ENCODE data around the gene MAD1L1.
"Not testable (repeated sequence)": the region's sequence is repeated elsewhere in the genome, so short reads cannot be mapped to it uniquely, and the experiment has no call there.

Gene MAD1L1

DNA sequence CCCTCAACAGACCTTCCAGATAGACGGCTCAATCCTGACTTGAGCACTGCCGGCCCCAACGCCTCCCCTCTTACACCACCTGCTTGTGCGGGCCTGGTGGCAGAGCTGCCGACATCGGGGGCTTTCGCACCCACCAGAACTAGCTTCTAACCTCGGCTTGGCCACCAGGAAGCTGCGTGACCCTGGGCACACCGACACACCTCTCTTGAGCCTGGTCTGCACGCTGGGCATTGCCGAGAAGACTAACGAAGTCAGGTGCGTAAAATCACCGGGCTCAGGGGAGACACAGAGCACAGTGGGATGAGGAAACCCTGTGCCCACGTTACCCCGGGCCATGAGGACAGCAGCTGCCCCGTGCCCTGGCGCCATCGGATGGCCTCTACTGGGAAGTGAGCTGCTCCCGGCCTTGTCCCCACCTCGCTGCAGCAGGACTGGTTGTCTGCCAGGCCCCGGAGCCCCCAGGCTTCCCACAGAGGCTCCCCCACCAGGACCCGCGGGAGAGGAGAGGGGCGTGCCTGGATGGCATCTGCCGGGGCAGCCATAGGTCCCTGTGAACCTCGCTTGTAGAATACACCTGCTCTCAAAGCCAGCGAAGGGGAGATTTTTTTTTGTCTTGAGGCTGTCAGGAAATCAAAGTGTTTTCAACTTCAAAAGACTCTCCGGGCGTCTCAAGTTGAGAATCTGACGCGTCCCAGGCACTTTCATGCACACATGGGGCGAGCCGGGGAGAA, 408.4 kb downstream of the MAD1L1 start:
- H2AK5ac ChIP-seq (ENCODE audit: low read length, severe bottlenecking); H2BK120ac ChIP-seq (ENCODE audit: low read depth, low read length); H3K4me3 ChIP-seq (ENCODE audit: insufficient read depth in 1 of 2, low read depth in 1 of 2, low read length in 2 of 2); H3K27me3 ChIP-seq (ENCODE audit: control insufficient read depth in 1 of 2, insufficient read depth in 1 of 2, low read length in 2 of 2); H2BK15ac ChIP-seq (ENCODE audit: low read depth, poor library complexity, severe bottlenecking); H3K27ac ChIP-seq (ENCODE audit: low read length, poor library complexity, severe bottlenecking); H3K4ac ChIP-seq (ENCODE audit: low read depth in 1 of 2, low read length in 2 of 2); H3K9ac ChIP-seq (ENCODE audit: low read length); H3K79me1 ChIP-seq (replicated peaks; ENCODE audit: low read length, poor library complexity, severe bottlenecking); H2BK12ac ChIP-seq (ENCODE audit: low read length in 2 of 2); H4K8ac ChIP-seq (ENCODE audit: low read length); H3K14ac ChIP-seq (ENCODE audit: low read length in 2 of 2); H3K36me3 ChIP-seq (ENCODE audit: control insufficient read depth in 1 of 2, insufficient read depth in 2 of 2, low read depth in 1 of 2, low read length in 2 of 2); H3K23ac ChIP-seq (ENCODE audit: low read length in 2 of 2); H3K4me2 ChIP-seq (ENCODE audit: low read length, poor library complexity, severe bottlenecking); H2AFZ ChIP-seq (ENCODE audit: low read depth, low read length); H3K9me3 ChIP-seq (ENCODE audit: control insufficient read depth, low read length); DNase-seq; H2BK5ac ChIP-seq (ENCODE audit: low read depth, low read length, poor library complexity, severe bottlenecking); H3K4me1 ChIP-seq (ENCODE audit: control insufficient read depth, insufficient read depth, low read depth, low read length); H3K18ac ChIP-seq (ENCODE audit: low read depth in 1 of 2, low read length in 2 of 2): not testable (repeated sequence)
- WGBS: 95% methylated on average over 35 of the region's 35 CpGs
- H4K91ac ChIP-seq (ENCODE audit: low read length): peak overlapping the region; percentile 3

DNA sequence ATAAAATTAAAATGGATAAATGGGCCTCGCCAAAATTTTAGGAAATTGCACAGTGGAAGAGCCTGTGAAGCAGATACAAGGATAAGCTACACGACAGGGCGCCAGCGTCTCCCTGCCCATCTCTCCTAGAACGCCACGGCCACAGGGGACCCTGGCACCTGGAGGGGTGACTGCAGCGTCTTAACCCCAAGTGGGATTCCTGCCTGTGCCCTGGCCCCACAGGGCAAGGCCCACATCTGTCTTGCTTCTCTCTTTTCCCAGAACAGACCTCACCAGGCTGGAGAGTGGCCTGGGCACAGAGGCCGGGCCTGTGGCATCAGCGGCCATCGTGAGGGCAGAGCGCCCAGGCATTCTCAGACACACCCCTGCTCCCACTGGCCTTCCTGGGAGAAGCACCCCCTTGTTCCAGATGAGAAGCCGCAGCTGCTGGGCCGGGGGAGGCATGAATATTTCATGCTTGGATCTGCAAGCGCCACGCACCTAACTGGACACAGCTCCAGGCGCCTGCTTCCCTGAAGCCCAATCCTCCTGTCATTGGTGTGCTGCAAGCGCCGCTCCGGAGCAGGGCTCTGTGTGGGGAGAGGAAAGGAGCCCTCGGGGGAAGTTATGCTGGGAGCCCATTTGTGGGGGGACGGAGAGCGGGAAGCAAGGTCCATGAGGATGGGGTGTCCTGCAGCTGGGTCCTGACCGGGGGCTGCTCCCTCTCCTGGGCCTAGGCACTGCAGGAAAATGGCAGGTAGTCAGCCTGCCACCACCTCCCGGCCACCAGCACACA, 409.2 kb downstream of the MAD1L1 start:
- Histone ChIP-seq H3K9me3 (ENCODE audit: control insufficient read depth, low read length) (no peaks in the 10 kb centered on the region), H3K9ac (ENCODE audit: low read length) (no peak overlapping the region), H3K18ac (ENCODE audit: low read depth in 1 of 2, low read length in 2 of 2) (no peak overlapping the region), H2AK5ac (ENCODE audit: low read length, severe bottlenecking) (no peak overlapping the region), H3K4ac (ENCODE audit: low read depth in 1 of 2, low read length in 2 of 2) (no peak overlapping the region), H3K27me3 (ENCODE audit: control insufficient read depth in 1 of 2, insufficient read depth in 1 of 2, low read length in 2 of 2) (no peaks in the 10 kb centered on the region), H4K91ac (ENCODE audit: low read length) (no peak overlapping the region), H2BK12ac (ENCODE audit: low read length in 2 of 2) (no peak overlapping the region), H3K14ac (ENCODE audit: low read length in 2 of 2) (no peak overlapping the region), H3K79me1 (replicated peaks; ENCODE audit: low read length, poor library complexity, severe bottlenecking) (peaks cover 2% of the 10 kb centered on the region), H3K4me1 (ENCODE audit: control insufficient read depth, insufficient read depth, low read depth, low read length) (peaks cover 3% of the 10 kb centered on the region), H2AFZ (ENCODE audit: low read depth, low read length) (no peak overlapping the region), H2BK15ac (ENCODE audit: low read depth, poor library complexity, severe bottlenecking) (no peak overlapping the region), H2BK5ac (ENCODE audit: low read depth, low read length, poor library complexity, severe bottlenecking) (no peak overlapping the region), H3K4me3 (ENCODE audit: insufficient read depth in 1 of 2, low read depth in 1 of 2, low read length in 2 of 2) (no peak overlapping the region), H4K8ac (ENCODE audit: low read length) (no peak overlapping the region), H3K4me2 (ENCODE audit: low read length, poor library complexity, severe bottlenecking) (no peak overlapping the region), H2BK120ac (ENCODE audit: low read depth, low read length) (no peak overlapping the region), H3K27ac (ENCODE audit: low read length, poor library complexity, severe bottlenecking) (no peak overlapping the region), H3K23ac (ENCODE audit: low read length in 2 of 2) (no peak overlapping the region), H3K36me3 (ENCODE audit: control insufficient read depth in 1 of 2, insufficient read depth in 2 of 2, low read depth in 1 of 2, low read length in 2 of 2) (no peaks in the 10 kb centered on the region)
- 97% methylated on average over 24 of the region's 24 CpGs for WGBS
- no peak for DNase-seq

- WGBS: 90% methylated on average over 13 of the region's 26 CpGs
- no peak overlapping the region for H2BK12ac ChIP-seq (ENCODE audit: low read length in 2 of 2)
- no peak overlapping the region for H2BK120ac ChIP-seq (ENCODE audit: low read depth, low read length)
- H3K9ac ChIP-seq (ENCODE audit: low read length): no peak overlapping the region
- H3K27me3 ChIP-seq (ENCODE audit: control insufficient read depth in 1 of 2, insufficient read depth in 1 of 2, low read length in 2 of 2): no peaks in the 10 kb centered on the region
- no peak overlapping the region for H3K27ac ChIP-seq (ENCODE audit: low read length, poor library complexity, severe bottlenecking)
- no peak overlapping the region for H2AFZ ChIP-seq (ENCODE audit: low read depth, low read length)
- peaks cover 5% of the 10 kb centered on the region for H3K4me1 ChIP-seq (ENCODE audit: control insufficient read depth, insufficient read depth, low read depth, low read length)
- H3K36me3 ChIP-seq (ENCODE audit: control insufficient read depth in 1 of 2, insufficient read depth in 2 of 2, low read depth in 1 of 2, low read length in 2 of 2): no peaks in the 10 kb centered on the region
- no peak overlapping the region for H3K14ac ChIP-seq (ENCODE audit: low read length in 2 of 2)
- no peak overlapping the region for H4K91ac ChIP-seq (ENCODE audit: low read length)
- no peak overlapping the region for H3K23ac ChIP-seq (ENCODE audit: low read length in 2 of 2)
- DNase-seq: no peak
- no peak overlapping the region for H2BK5ac ChIP-seq (ENCODE audit: low read depth, low read length, poor library complexity, severe bottlenecking)
- no peaks in the 10 kb centered on the region for H3K9me3 ChIP-seq (ENCODE audit: control insufficient read depth, low read length)
- no peak overlapping the region for H3K4me2 ChIP-seq (ENCODE audit: low read length, poor library complexity, severe bottlenecking)
- H3K4ac ChIP-seq (ENCODE audit: low read depth in 1 of 2, low read length in 2 of 2): no peak overlapping the region
- H4K8ac ChIP-seq (ENCODE audit: low read length): no peak overlapping the region
- H3K18ac ChIP-seq (ENCODE audit: low read depth in 1 of 2, low read length in 2 of 2): no peak overlapping the region
- no peak overlapping the region for H2AK5ac ChIP-seq (ENCODE audit: low read length, severe bottlenecking)
- no peak overlapping the region for H3K4me3 ChIP-seq (ENCODE audit: insufficient read depth in 1 of 2, low read depth in 1 of 2, low read length in 2 of 2)
- peaks cover 4% of the 10 kb centered on the region for H3K79me1 ChIP-seq (replicated peaks; ENCODE audit: low read length, poor library complexity, severe bottlenecking)
- no peak overlapping the region for H2BK15ac ChIP-seq (ENCODE audit: low read depth, poor library complexity, severe bottlenecking)
Measured at GRCh38 chr7:1819259-1819841, 413.4 kb downstream of the MAD1L1 start.

- no peak overlapping the region for H2BK120ac ChIP-seq (ENCODE audit: low read depth, low read length)
- H3K9ac ChIP-seq (ENCODE audit: low read length): no peak overlapping the region
- peaks cover 5% of the 10 kb centered on the region for H3K4me1 ChIP-seq (ENCODE audit: control insufficient read depth, insufficient read depth, low read depth, low read length)
- no peak overlapping the region for H2BK15ac ChIP-seq (ENCODE audit: low read depth, poor library complexity, severe bottlenecking)
- no peak overlapping the region for H4K91ac ChIP-seq (ENCODE audit: low read length)
- no peaks in the 10 kb centered on the region for H3K9me3 ChIP-seq (ENCODE audit: control insufficient read depth, low read length)
- WGBS: 92% methylated on average over 20 of the region's 28 CpGs
- no peak overlapping the region for H3K4me3 ChIP-seq (ENCODE audit: insufficient read depth in 1 of 2, low read depth in 1 of 2, low read length in 2 of 2)
- H2AFZ ChIP-seq (ENCODE audit: low read depth, low read length): no peak overlapping the region
- no peak overlapping the region for H3K4me2 ChIP-seq (ENCODE audit: low read length, poor library complexity, severe bottlenecking)
- H2AK5ac ChIP-seq (ENCODE audit: low read length, severe bottlenecking): no peak overlapping the region
- H3K4ac ChIP-seq (ENCODE audit: low read depth in 1 of 2, low read length in 2 of 2): no peak overlapping the region
- H3K79me1 ChIP-seq (replicated peaks; ENCODE audit: low read length, poor library complexity, severe bottlenecking): peaks cover 4% of the 10 kb centered on the region
- peaks cover 0 to 6% of the 10 kb centered on the region in 2 experiments for H3K36me3 ChIP-seq (ENCODE audit: control insufficient read depth in 1 of 2, insufficient read depth in 2 of 2, low read depth in 1 of 2, low read length in 2 of 2)
- no peak overlapping the region for H3K27ac ChIP-seq (ENCODE audit: low read length, poor library complexity, severe bottlenecking)
- no peak for DNase-seq
- H3K27me3 ChIP-seq (ENCODE audit: control insufficient read depth in 1 of 2, insufficient read depth in 1 of 2, low read length in 2 of 2): no peaks in the 10 kb centered on the region
- no peak overlapping the region for H3K23ac ChIP-seq (ENCODE audit: low read length in 2 of 2)
- H3K18ac ChIP-seq (ENCODE audit: low read depth in 1 of 2, low read length in 2 of 2): no peak overlapping the region
- H2BK12ac ChIP-seq (ENCODE audit: low read length in 2 of 2): no peak overlapping the region
- no peak overlapping the region for H4K8ac ChIP-seq (ENCODE audit: low read length)
- H2BK5ac ChIP-seq (ENCODE audit: low read depth, low read length, poor library complexity, severe bottlenecking): no peak overlapping the region
- no peak overlapping the region for H3K14ac ChIP-seq (ENCODE audit: low read length in 2 of 2)
Measured at GRCh38 chr7:1818575-1819258, 414.0 kb downstream of the MAD1L1 start.

All from mesenchymal stem cell (in vitro differentiated cells and primary cell).